A673 (cell line): ENCODE measurements around the gene NRF1. TPM values are rescaled to one million over a fixed set of nuclear protein-coding genes. Genes with fewer than 3 reads are reported as not detected.

ENCODE experiments used
- BruUV-seq: library from RNA; stranded (reverse); fragments of 400-500 nt; replicated peaks from 2 replicates; lab custom pipeline; 2021; lab: Mats Ljungman, UMichigan
- CTCF ChIA-PET: fragments of 300-600 bp; sonication (Branson Sonifier 250); formaldehyde crosslinking; loops from one replicate; lab custom pipeline; 2022; ENCODE audit warnings: antibody characterized with exemption; lab: Charles Lee
- POLR2A ChIA-PET: fragments of 300-600 bp; sonication (Branson Sonifier 250); formaldehyde crosslinking; loops from one replicate; lab custom pipeline; 2022; ENCODE audit warnings: antibody characterized with exemption; ENCODE audit not compliant: low non-redundant PET; lab: Charles Lee
- DNase-seq: peaks from one replicate; pipeline ENCODE4 v3.0.0-alpha.2; 2015; ENCODE audit warnings: low spot score
- H3K27ac ChIP-seq: fragments of 200-600 bp; sonication (generic); 2 replicates; pipeline ENCODE4 v1.5.1; 2016; ENCODE audit warnings: mixed run types, low read depth, mild to moderate bottlenecking, mixed read lengths, antibody characterized with exemption, low read length; ENCODE audit not compliant: poor library complexity, severe bottlenecking
- H3K27me3 ChIP-seq: fragments of 200-600 bp; sonication (generic); replicated peaks from 2 replicates; pipeline ENCODE4 v1.6.1; 2017; ENCODE audit warnings: mixed run types, low read depth, mild to moderate bottlenecking, mixed read lengths, antibody characterized with exemption, low read length; ENCODE audit not compliant: insufficient read depth, poor library complexity
- H3K36me3 ChIP-seq: fragments of 200-600 bp; sonication (generic); 2 replicates; pipeline ENCODE4 v1.6.1; 2016; ENCODE audit warnings: mixed run types, mild to moderate bottlenecking, mixed read lengths, antibody characterized with exemption, low read length; ENCODE audit not compliant: insufficient read depth, poor library complexity, severe bottlenecking
- H3K4me1 ChIP-seq: fragments of 200-600 bp; sonication (generic); 2 replicates; pipeline ENCODE4 v1.6.1; 2017; ENCODE audit warnings: mixed run types, mild to moderate bottlenecking, mixed read lengths, antibody characterized with exemption, low read length; ENCODE audit not compliant: insufficient read depth, poor library complexity, severe bottlenecking
- H3K4me3 ChIP-seq: fragments of 200-600 bp; sonication (generic); 2 replicates; pipeline ENCODE4 v1.5.1; 2016; ENCODE audit warnings: low read depth, mixed run types, mild to moderate bottlenecking, mixed read lengths, low read length; ENCODE audit not compliant: poor library complexity, severe bottlenecking
- H3K9me3 ChIP-seq: fragments of 200-600 bp; sonication (generic); 2 replicates; pipeline ENCODE4 v1.6.1; 2016; ENCODE audit warnings: mixed run types, low read depth, mild to moderate bottlenecking, mixed read lengths, antibody characterized with exemption, low read length; ENCODE audit not compliant: poor library complexity, severe bottlenecking
- CTCF ChIP-seq: fragments of 300-800, 200-600 bp; sonication (generic); conservative IDR thresholded peaks from 2 replicates; pipeline ENCODE4 v1.5.1; 2017; ENCODE audit warnings: low read depth, mild to moderate bottlenecking, antibody characterized with exemption, low read length, moderate library complexity, mixed read lengths
- EZH2 ChIP-seq: fragments of 200-600 bp; sonication (generic); IDR thresholded peaks from 2 replicates; pipeline ENCODE4 v1.6.1; 2017; ENCODE audit warnings: borderline replicate concordance, low read depth, mild to moderate bottlenecking, mixed read lengths, antibody characterized with exemption, low read length; ENCODE audit not compliant: poor library complexity, severe bottlenecking
- intact Hi-C: fragments of 100-400 bp; cut with micrococcal nuclease; formaldehyde crosslinking; loops from one replicate; pipeline ENCODE4 v1.10.0; 2022; ENCODE audit not compliant: unreplicated experiment
- total RNA-seq: library from RNA; stranded (reverse); gene quantifications from 2 replicates; pipeline ENCODE4 v1.2.3, GENCODE V29; 2021

NRF1 gene
- total RNA-seq, 1 experiment from 2014 or later, result 30.2 TPM

- ChIA-PET POLR2A (no interaction called here), CTCF (no interaction called here)
- peaks cover 27% of the 10 kb centered on the region for H3K4me1 ChIP-seq
- no TSS peak for BruUV-seq
- TF ChIP-seq EZH2 (peak; percentile 20), CTCF (no peak)
- H3K27me3 ChIP-seq, result peaks cover 76% of the 10 kb centered on the region
- H3K27ac ChIP-seq, result no peak overlapping the region
- no peaks in the 10 kb centered on the region for H3K36me3 ChIP-seq
- H3K9me3 ChIP-seq, result no peaks in the 10 kb centered on the region
- intact Hi-C loops, result no loop called here
- no peak overlapping the region for H3K4me3 ChIP-seq
- DNase-seq, result no peak
Observed at GRCh38 chr7:129782818-129783583, 171.5 kb downstream of the NRF1 start.

GRCh38 chr7:129783584-129783919, 172.0 kb downstream of the NRF1 start:
- no peaks in the 10 kb centered on the region for H3K36me3 ChIP-seq
- TF ChIP-seq CTCF (no peak), EZH2 (no peak)
- no peak overlapping the region for H3K27ac ChIP-seq
- no peaks in the 10 kb centered on the region for H3K9me3 ChIP-seq
- POLR2A ChIA-PET, result no interaction called here
- CTCF ChIA-PET, result no interaction called here
- intact Hi-C loops, result no loop called here
- no peak overlapping the region for H3K4me3 ChIP-seq
- peaks cover 75% of the 10 kb centered on the region for H3K27me3 ChIP-seq
- no TSS peak for BruUV-seq
- no peak for DNase-seq
- peaks cover 27% of the 10 kb centered on the region for H3K4me1 ChIP-seq

DNA sequence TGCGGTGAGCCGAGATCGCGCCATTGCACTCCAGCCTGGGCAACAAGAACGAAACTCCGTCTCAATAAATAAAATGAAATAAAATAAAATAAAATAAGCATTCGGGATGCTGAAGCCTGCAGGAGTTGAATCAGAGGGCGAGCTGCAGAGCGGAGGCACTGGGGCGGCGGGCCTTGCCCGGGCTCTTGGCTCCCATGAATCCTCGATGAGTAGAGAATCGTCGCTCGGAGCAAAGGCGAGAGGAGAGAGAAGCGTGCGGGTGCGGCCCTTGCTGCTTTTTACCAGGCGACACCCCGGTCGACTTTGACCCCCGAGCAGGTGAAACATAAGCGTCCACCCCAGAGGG, 172.9 kb downstream of the NRF1 start:
- CTCF ChIA-PET, result no interaction called here
- Histone ChIP-seq H3K36me3 (no peaks in the 10 kb centered on the region), H3K27ac (no peak overlapping the region), H3K4me3 (no peak overlapping the region), H3K27me3 (peaks cover 66% of the 10 kb centered on the region), H3K9me3 (no peaks in the 10 kb centered on the region), H3K4me1 (peaks cover 27% of the 10 kb centered on the region)
- BruUV-seq, result no TSS peak
- intact Hi-C loops, result no loop called here
- TF ChIP-seq EZH2 (no peak), CTCF (no peak)
- POLR2A ChIA-PET, result no interaction called here
- no peak for DNase-seq
